ENCODE measurements around the gene NHLH1. TPM values are rescaled to one million over a fixed set of nuclear protein-coding genes. Genes with fewer than 3 reads are reported as not detected.

NHLH1 gene
- total RNA-seq, 1 experiment from 2014 or later: 0.43 TPM

GRCh38 chr1:160411271-160412027 is 44.6 kb downstream of the NHLH1 start:
- DNase-seq (ENCODE audit: low spot score): no peak
- Histone ChIP-seq H3K4me1 (ENCODE audit: insufficient read depth, low read length, poor library complexity, severe bottlenecking) (peaks cover 4% of the 10 kb centered on the region), H3K27ac (ENCODE audit: low read depth, low read length, poor library complexity, severe bottlenecking) (no peak overlapping the region), H3K9me3 (ENCODE audit: low read depth, low read length, poor library complexity, severe bottlenecking) (no peaks in the 10 kb centered on the region), H3K4me3 (ENCODE audit: low read depth, low read length, poor library complexity, severe bottlenecking) (no peak overlapping the region), H3K36me3 (ENCODE audit: insufficient read depth, low read length, poor library complexity, severe bottlenecking) (no peaks in the 10 kb centered on the region), H3K27me3 (replicated peaks; ENCODE audit: insufficient read depth, low read depth, low read length, poor library complexity) (no peaks in the 10 kb centered on the region)
- TF ChIP-seq CTCF (conservative IDR thresholded peaks at IDR 0.05; ENCODE audit: low read depth, low read length) (0 out of 2 replicates have a peak, but pooled peaks have one; percentile 9), EZH2 (IDR thresholded peaks at IDR 0.05; ENCODE audit: borderline replicate concordance, low read depth, low read length, poor library complexity, severe bottlenecking) (no peak)
- intact Hi-C loops (cut with micrococcal nuclease; ENCODE audit: unreplicated experiment): no loop called here
- CTCF ChIA-PET: no interaction called here
- POLR2A ChIA-PET (ENCODE audit: low non-redundant PET): no interaction called here
- BruUV-seq (replicated peaks): no TSS peak

- CTCF ChIA-PET: no interaction called here
- H3K27ac ChIP-seq (ENCODE audit: low read depth, low read length, poor library complexity, severe bottlenecking): no peak overlapping the region
- intact Hi-C loops (cut with micrococcal nuclease; ENCODE audit: unreplicated experiment): no loop called here
- H3K4me3 ChIP-seq (ENCODE audit: low read depth, low read length, poor library complexity, severe bottlenecking): no peak overlapping the region
- H3K27me3 ChIP-seq (replicated peaks; ENCODE audit: insufficient read depth, low read depth, low read length, poor library complexity): no peaks in the 10 kb centered on the region
- TF ChIP-seq EZH2 (IDR thresholded peaks at IDR 0.05; ENCODE audit: borderline replicate concordance, low read depth, low read length, poor library complexity, severe bottlenecking) (no peak), CTCF (conservative IDR thresholded peaks at IDR 0.05; ENCODE audit: low read depth, low read length) (no peak)
- BruUV-seq (replicated peaks): no TSS peak
- DNase-seq (ENCODE audit: low spot score): no peak
- H3K9me3 ChIP-seq (ENCODE audit: low read depth, low read length, poor library complexity, severe bottlenecking): no peaks in the 10 kb centered on the region
- POLR2A ChIA-PET (ENCODE audit: low non-redundant PET): no interaction called here
- H3K4me1 ChIP-seq (ENCODE audit: insufficient read depth, low read length, poor library complexity, severe bottlenecking): peaks cover 4% of the 10 kb centered on the region
- no peaks in the 10 kb centered on the region for H3K36me3 ChIP-seq (ENCODE audit: insufficient read depth, low read length, poor library complexity, severe bottlenecking)
Observed at GRCh38 chr1:160412028-160412362, 45.1 kb downstream of the NHLH1 start.

GRCh38 chr1:160413716-160414115 is 46.8 kb downstream of the NHLH1 start:
- TF ChIP-seq CTCF (conservative IDR thresholded peaks at IDR 0.05; ENCODE audit: low read depth, low read length) (no peak), EZH2 (IDR thresholded peaks at IDR 0.05; ENCODE audit: borderline replicate concordance, low read depth, low read length, poor library complexity, severe bottlenecking) (no peak)
- Histone ChIP-seq H3K4me1 (ENCODE audit: insufficient read depth, low read length, poor library complexity, severe bottlenecking) (peaks cover 4% of the 10 kb centered on the region), H3K4me3 (ENCODE audit: low read depth, low read length, poor library complexity, severe bottlenecking) (no peak overlapping the region), H3K36me3 (ENCODE audit: insufficient read depth, low read length, poor library complexity, severe bottlenecking) (no peaks in the 10 kb centered on the region), H3K9me3 (ENCODE audit: low read depth, low read length, poor library complexity, severe bottlenecking) (no peaks in the 10 kb centered on the region), H3K27me3 (replicated peaks; ENCODE audit: insufficient read depth, low read depth, low read length, poor library complexity) (no peaks in the 10 kb centered on the region), H3K27ac (ENCODE audit: low read depth, low read length, poor library complexity, severe bottlenecking) (no peak overlapping the region)
- no TSS peak for BruUV-seq (replicated peaks)
- no peak for DNase-seq (ENCODE audit: low spot score)
- intact Hi-C loops (cut with micrococcal nuclease; ENCODE audit: unreplicated experiment): no loop called here
- POLR2A ChIA-PET (ENCODE audit: low non-redundant PET): no interaction called here
- CTCF ChIA-PET: no interaction called here
